ENCODE measurements around the gene ZNF784.

Gene ZNF784

DNA sequence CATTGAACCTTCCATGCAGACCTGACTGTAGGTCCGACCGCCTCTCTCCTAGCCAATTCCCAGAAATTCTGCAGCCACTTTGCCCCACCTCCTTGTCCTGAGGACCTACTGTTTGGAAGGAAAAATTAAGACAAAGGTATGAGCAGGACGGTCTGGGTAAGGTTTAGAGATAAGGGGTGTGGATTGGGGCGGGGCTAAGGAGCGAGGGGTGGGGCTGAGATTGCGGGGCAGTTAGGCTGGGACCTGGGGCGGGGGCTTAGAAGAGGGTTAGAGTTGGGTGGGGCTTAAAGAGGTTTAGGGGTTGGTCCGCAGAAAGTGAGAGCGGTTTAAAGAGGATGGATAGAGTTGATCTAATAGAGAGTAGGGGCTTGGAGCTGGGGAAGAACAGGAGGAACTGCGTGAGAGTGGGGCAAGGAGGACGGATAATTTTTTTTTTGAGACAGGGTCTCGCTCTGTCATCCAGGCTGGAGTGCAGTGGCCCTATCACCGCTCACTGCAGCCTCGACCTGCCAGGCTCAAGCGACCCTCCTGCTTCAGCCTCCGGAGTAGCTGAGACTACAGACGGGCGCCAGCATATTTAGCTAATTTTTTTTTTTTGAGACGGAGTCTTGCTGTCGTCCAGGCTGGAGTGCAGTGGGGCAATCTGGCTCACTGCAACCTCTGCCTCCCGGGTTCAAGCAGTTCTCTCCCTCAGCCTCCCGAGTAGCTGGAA, 20.6 kb downstream of the ZNF784 start:
- no peak for DNase-seq (ENCODE audit: low read depth in 2 of 2)

DNA sequence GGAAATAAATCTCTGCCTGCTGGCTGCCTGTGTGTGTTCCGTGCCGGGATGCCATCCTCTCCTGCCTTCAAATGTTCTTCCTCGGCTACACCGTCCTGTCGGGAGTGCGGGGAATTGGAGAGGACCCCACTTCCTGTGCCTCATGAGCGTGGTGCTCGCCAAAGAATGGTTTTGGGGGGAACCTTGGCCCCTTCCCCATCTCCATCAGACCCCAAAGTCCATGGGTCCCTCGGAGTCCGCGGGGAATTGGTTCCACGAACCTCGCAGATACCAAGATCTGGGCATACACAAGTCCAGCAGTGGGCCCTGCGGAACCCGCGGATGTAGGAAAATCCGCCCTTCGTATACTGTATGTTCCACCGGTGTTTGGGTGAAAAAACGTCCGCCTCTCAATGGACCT, 21.3 kb downstream of the ZNF784 start:
- no peak for DNase-seq (ENCODE audit: low read depth in 2 of 2)

DNA sequence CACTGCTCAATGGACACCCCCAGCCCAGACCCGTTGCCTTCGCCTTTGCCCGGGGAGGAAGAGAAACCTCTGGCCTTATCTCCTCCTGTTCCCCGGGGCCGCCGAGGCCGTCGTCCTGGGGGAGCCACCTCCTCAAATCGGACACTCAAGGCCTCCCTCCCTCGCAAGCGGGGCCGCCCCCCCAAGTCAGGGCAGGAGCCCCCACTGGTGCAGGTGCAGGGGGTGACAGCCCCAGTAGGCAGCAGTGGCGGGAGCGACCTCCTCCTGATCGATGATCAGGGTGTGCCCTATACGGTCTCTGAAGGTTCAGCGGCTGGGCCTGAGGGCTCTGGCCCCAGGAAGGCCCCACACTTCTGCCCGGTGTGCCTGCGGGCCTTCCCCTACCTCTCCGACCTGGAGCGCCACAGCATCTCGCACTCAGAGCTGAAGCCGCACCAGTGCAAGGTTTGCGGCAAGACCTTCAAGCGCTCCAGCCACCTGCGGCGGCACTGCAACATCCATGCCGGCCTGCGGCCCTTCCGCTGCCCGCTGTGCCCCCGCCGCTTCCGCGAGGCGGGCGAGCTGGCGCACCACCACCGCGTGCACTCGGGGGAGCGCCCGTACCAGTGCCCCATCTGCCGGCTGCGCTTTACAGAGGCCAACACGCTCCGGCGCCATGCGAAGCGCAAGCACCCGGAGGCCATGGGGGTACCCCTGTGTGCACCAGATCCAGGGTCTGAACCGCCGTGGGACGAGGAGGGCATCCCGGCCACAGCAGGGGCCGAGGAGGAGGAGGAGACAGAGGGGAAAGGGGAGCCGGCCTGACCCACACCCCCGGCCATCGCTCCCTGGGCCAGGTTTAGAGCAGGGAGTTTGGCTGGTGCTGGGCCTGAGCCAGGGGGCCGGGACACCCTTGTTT, 22.0 kb downstream of the ZNF784 start:
- DNase-seq (ENCODE audit: low read depth in 2 of 2) = no peak

DNA sequence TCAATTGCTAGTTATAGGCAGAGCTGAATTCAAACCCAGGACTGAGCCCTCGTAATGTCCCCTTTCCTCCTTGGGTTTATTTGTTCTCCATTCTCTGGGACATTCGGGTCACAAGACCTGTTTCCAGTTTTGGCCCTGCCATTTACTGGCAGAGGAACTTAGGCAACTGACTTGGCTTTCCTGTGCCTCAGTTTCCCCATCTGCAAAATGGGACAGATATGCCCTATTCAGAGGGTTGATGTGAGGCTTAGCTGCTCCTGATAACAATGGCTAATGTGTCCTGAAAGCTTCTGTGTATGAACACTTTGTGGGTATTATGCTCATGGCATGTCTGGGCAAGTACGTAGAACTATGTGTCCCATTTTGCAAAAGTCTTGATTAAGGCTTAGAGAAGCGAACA, 23.3 kb downstream of the ZNF784 start:
- DNase-seq (ENCODE audit: low read depth in 2 of 2) = no peak

DNA sequence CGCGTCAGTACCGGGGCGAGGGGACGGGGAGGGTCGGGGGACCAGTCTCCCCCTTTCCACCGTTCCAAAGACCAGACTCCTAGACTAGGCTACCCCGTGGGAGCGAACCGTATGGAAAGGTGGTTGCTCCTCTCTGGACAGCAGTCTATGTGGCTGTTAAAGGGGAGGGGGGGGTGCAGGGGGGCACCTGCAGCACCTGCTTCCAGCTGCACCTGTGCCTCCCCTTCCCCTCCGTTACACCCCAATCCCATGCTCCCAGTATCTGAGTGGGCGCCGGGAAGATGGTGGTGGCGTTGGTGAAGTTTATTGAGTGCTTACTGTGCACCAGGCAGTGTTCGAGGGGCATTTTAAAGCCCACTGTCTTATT, 23.7 kb downstream of the ZNF784 start:
- DNase-seq (ENCODE audit: low read depth in 2 of 2) = no peak

DNA sequence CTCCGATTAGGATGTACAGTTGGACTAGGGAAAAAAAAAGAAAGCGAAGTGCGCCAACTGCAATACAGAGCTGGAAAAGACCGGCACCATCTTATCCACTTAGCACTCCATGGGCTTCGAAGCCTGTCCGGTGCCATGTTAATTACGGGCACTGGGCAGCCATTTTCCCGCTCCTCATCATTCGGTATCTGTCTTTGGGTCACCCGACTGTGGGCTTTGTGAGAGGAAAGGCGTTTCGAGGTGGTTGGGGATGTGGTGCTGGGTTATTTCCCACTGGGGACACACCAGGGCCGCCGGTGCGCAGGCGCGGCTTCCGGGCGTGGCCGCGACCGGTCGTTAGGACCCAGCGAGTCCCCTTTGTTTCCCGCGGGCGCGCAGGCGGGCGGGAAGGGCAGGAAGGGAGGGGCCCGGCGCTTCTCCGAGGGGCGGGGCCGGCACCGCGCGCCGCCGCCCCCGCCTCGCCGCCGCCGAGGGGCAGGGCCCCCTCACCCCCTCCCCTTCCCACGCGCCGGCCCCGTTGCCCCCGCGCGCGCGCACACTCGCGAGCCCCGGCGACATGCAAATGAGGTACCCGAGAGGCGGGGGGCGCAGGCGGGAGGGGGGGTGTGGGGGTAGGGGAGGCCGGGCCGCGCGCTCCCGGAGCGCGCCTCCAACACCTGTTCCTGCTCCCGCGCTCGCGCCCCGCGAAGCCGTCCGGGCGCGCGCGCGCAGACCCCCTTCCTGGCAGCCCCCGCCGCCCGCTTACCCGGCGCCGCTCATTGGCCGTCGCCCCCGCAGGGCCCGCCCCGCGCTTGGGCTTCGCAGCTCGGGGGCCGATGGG, 24.3 kb downstream of the ZNF784 start, which contains the start of gene ZNF524:
Gene ZNF524 (plus strand): TSS at position 447 of the 820 bp plus-strand sequence. CDS start 1,825 bp downstream, outside the sequence.
- DNase-seq (ENCODE audit: low read depth in 2 of 2) = peak; percentile 81 to 84

DNA sequence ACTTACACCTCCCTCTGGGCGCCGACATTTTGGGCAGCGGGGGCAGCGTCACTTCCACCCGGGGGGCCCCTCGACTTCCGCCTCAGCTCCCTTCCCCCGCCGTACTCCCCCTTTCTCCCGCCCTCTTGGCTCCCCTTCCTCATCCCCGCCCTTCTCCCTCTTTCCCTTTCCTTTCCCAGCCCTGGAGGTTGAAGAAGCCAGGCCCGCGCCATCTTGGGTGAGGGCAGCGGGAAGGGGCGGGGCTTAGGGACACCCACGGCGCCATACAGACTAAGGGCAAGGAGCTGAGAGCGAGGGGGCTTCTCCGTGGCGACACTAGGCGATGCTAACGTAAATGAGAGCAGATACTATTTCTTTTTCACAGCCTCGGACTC, 24.9 kb downstream of the ZNF784 start, which contains the start of gene FIZ1:
Gene FIZ1 (minus strand): TSS at position 50 of the 374 bp plus-strand sequence. CDS start 1,652 bp downstream, outside the sequence.
- peak; percentile 99 for DNase-seq (ENCODE audit: low read depth in 2 of 2)

DNA sequence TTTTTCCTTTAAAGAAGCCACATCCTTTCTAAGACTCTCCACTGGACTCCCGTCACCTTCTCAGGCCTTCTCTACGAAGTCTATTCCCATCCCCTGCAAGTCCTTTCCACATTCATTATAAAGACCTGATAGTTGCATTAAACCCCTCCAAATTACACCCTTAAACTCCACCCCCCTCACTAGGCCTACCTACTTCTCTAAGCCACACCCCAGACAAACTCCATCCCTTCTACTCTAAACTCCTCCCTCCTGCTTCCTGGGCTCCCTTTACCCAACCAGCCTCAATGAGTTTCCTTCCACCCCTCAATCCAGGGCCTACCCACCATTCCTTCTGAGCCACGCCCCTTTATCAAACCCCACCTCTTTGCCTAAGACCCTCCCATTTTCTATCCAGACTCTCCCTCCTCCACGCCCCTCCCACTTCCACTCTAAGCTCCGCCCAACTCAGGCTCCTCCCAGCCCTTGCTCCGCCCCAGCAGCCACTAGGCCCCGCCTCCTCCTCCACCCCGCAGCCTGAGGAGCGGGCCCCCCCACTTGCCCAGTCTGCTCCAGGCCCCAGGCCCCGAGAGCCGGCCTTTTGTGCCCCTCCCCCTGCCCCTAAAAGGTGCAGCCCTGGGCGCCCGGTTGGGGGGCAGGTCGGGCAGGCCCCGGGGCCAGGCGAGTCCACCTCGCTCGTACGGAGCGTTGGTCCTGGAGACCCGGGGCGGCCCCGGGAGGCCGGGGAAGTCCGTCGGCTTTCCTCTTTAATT, 25.5 kb downstream of the ZNF784 start:
- peak; percentile 92 to 93 for DNase-seq (ENCODE audit: low read depth in 2 of 2)

DNA sequence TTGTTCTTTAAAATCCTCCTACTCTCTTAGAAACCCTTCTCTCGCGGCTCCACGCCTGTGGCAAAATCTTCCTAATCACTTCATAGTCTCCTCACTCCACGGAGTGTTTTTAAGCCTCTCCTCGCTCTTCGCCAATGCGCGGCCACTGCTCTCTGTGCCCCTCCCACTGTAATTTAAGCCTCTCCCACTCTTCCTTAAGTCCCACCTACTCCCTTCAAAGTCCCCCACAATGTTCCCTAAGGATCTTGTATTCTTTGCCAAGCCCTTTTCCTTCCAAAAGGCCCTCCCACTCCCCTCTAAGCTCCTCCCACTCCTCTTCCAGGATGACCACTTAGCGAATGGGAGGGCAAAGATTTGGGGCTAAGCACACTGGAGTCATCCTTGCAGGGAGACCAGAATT, 26.3 kb downstream of the ZNF784 start:
- DNase-seq (ENCODE audit: low read depth in 2 of 2) = no peak

DNA sequence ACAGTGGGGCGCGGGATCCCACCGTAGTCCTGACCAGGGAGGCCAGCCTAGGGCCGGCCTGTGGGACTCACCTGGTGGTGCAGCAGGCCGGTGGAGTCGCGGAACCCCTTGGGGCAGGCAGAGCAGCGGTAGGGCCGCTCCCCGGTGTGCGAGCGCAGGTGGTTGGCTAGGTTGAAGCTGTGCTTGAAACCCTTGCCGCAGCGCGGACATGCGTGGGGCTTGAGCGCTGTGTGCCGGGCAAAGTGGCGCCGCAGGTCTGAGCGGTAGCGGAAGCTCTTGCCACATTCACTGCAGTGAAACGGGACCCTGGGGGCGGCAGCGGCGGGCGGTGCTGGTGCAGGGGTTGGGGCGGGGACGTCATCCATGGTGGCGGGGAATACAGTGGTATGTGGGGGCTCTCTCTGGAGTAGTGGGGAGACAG, 26.9 kb downstream of the ZNF784 start:
- no peak for DNase-seq (ENCODE audit: low read depth in 2 of 2)

DNA sequence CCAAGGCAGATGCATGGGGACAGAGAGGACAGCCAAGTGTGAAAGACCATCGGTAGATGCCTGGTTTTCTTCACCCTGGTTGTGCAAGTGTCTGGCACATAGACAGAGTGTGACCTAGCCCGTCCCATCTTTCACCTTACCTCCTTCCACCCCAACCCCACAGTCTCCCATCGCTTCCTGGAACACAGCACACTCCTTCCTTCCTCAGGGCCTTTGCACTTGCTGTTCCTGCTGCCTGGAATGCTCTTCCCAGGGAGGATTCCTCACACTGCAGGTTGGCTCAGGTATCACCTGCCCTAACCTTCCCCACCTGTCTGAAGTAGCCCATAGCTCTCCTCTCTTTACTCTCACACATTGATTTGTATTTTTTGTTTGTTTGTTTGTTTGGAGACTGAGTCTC, 28.1 kb downstream of the ZNF784 start:
- no peak for DNase-seq (ENCODE audit: low read depth in 2 of 2)

DNA sequence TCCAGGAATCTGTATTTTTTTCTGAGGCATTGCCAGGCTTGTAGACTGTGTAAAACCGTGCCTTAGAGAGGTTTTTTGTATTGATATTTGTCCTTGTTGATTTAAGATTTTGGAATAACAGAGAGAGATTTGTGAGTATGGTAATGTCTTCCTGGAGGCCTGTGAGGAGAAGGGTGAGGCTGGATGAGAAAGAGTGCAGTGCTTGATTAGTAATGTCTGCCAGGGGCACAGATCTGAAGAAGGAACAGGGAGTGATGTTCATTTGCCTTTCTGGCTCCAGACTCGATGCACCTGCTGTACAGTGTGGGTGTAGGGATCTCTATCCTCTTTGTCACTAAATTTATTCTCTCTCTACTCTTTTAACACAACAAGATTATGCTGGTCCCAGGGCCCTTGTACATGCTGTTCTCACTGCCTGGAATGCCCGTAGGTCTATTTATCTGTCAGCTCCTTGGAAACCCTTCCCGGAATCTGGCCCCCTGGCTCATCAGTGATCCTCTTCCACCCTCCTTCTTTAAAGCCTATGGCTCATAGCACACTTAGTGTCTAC, 29.3 kb downstream of the ZNF784 start:
- no peak for DNase-seq (ENCODE audit: low read depth in 2 of 2)

DNA sequence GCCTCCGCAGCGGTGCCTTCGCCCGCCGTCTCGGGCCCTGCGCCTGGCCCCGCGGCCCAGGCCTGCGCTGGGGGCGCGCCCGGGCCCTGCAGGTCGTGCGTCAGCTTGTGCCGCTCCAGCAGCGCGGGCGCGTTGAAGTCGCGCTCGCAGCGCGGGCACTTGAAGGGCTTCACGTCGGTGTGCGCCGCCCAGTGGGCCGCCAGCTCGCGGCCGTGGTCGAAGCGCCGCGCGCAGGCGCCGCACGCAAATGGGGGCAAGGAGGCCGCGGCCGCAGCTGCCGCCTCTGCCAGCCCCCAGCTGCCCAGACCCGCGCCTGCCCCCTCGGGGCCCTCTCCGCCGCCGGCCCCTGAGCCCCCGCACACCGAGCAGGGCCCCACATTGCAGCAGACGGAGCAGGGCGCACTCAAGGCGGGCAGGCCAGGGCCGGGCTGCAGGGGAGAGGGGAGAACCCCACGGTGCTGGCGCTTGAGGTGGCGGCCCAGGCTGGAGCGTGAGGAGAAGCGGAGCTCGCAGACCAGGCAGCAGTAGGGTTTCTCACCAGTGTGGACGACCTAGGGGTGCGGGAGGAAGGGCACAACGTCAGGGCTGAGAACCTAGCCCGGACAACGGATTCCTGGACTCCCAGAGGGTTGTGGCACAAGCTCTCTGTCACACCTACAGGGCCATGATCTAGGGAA, 31.1 kb downstream of the ZNF784 start:
- DNase-seq (ENCODE audit: low read depth in 2 of 2) = no peak

DNA sequence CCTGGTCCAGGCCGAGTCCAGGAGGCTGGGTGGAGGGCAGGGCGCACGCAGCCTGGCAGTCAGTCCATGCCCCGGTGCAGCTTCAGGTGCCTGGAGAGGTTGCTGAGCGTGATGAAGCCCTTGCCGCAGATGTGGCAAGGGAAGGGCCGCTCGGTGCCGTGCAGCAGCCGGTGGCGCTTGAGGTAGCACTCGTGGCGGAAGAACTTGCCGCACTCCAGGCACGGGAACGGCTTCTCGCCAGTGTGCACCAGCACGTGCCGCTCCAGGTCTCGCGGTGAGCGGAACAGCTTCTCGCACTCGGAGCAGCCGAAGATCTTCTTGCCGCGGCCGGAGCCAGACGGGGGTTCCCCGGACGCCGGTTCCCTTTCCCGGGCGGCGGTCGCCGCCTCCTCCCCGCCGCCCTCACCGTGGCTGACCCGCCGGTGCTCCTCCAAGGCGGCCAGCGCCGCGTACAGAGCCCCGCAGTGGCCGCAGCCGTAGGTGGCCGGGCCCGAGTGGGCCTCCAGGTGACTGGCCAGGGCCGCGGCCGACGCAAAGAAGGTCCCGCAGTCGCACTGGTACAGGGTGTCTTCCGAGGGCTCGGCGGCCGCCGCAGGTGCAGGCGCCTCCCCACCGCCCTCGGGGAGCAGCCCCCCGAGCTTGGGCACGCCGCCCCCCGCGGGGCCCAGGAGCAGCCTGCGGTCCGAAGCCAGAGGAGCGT, 31.8 kb downstream of the ZNF784 start:
- DNase-seq (ENCODE audit: low read depth in 2 of 2) = no peak

DNA sequence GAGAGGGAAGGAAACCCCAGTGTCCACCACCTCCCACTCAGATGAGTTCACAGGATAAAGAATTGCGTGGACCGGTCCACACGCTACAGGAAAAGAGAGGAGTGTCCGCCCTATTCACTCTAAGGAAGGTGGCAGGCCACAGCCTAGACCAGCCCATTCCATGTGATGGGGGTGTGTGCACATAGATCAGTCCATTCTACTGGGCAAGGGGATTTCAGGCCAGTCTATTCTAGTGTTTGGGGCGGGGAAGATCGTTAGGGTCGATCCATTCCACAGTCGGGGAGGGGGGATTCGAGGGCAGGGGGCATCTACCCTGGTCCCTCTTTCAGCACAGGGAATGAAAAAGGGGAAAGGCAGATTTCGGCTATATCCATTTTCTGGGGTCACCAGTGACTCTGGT, 32.8 kb downstream of the ZNF784 start:
- no peak for DNase-seq (ENCODE audit: low read depth in 2 of 2)

DNA sequence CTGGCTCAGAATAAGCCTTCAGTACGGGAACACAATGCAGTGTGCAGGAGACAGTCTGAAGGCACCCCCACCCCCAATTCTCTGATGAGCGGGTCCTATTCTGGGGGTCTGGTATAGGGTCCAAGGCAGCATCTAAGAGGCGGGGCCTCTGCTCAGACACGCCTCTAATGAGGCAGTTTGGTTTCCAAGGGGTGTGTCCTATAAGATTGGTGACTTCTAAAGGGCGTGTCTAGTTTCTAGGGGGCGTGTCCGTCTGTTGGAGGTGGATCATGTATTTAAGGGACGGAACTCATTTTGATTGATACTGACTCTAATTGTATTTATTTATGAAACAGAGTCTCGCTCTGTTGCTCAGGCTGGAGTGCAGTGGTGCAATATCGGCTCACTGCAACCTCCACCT, 33.7 kb downstream of the ZNF784 start:
- no peak for DNase-seq (ENCODE audit: low read depth in 2 of 2)

DNA sequence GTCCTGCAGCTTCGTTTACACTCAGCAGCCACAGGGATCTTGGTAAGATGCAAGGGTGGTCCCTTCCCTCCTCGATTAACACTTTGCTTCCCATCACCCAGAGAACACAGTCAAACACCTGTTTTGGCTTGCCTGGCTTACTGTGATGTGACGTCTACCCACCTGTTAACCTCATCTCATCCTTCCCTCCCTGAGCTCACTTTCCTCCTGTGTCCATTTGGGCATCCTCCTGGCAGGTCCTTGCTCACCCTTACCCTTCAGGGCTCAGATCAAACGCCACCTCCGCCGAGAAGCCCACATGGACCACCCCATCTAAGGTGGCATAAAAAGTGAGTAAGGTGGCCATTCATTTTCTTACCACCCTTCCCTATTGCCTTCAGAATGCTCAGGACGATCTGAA, 34.3 kb downstream of the ZNF784 start:
- DNase-seq (ENCODE audit: low read depth in 2 of 2) = no peak

DNA sequence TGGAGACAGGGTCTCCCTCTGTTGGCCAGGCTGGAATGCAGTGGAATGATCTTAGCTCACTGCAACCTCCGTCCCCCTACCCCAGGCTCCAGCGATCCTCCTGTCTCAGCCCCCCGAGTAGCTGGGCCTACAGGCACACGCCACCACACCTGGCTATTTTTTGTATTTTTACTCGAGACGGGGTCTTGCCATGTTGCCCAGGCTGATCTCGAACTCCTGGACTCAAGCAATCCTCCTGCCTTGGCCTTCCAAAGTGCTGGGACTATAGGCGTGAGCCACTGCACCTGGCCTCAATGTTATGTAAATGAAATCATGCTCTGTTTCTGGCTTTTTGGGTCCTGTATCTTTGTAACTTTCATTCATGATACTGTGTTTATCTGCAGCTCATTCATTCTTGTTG, 35.6 kb downstream of the ZNF784 start:
- DNase-seq (ENCODE audit: low read depth in 2 of 2) = no peak

DNA sequence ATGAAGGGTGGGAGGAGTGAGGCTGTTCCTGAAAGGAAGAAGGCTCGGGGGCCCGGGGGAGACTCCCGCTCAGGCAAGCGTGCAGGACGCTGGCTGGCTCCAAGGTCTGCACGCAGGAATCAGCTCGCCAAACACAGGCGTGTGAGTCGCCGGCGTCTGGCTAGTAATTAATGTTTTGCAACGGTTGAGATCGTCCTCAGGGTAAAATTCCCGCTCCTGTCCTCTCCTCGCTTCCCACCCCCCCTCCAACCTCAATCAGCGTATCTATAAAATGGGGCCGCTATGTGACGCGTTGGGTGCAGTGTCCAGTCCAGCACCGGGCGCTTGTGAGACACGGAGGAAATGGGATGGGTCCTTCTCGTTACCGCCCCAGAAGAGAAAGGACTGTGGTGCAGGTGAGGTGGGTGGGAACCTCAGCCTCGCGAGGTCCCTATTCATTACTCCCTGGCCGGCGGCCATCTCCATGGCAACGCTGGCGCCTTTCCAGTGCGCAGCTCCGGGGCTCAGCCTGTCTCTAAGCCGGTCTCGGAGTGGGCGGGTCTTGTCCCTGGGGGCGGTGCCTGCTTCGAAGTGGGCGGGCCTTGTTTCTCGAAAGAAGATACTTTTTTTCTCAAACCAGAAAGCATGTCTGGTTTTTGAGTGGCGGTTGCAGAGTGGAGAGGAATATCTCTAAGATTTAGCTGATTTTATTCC, 37.2 kb downstream of the ZNF784 start:
- peak; percentile 75 to 78 for DNase-seq (ENCODE audit: low read depth in 2 of 2)

All from fibroblast of skin of left quadriceps (primary cell).